Stomach smooth muscle (tissue), 2 donors: ENCODE data around the gene SLC9A2.

ENCODE experiments used
- H3K27ac ChIP-seq: one replicate; pipeline ENCODE4 v1.7.0; 2013; ENCODE audit warnings: mild to moderate bottlenecking, low read length, inconsistent platforms
- H3K27me3 ChIP-seq, 2 donors: one replicate each; pipeline ENCODE4 v1.7.0; 2013; ENCODE audit warnings: low read length in 2 of 2; ENCODE audit not compliant: insufficient read depth in 2 of 2, control insufficient read depth in 1 of 2
- H3K36me3 ChIP-seq, 2 donors: one replicate each; pipeline ENCODE4 v1.7.0; 2013; ENCODE audit warnings: low read length in 2 of 2; ENCODE audit not compliant: control insufficient read depth in 2 of 2, insufficient read depth in 2 of 2
- H3K4me1 ChIP-seq: one replicate; pipeline ENCODE4 v1.7.0; 2013; ENCODE audit warnings: low read length; ENCODE audit not compliant: control insufficient read depth, insufficient read depth
- H3K4me3 ChIP-seq, 2 donors: one replicate each; pipeline ENCODE4 v1.7.0; 2013; ENCODE audit warnings: low read length in 2 of 2
- H3K9ac ChIP-seq, 2 donors: one replicate each; pipeline ENCODE4 v1.7.0; 2013; ENCODE audit warnings: low read length in 2 of 2, mild to moderate bottlenecking in 1 of 2
- H3K9me3 ChIP-seq, 2 donors: one replicate each; pipeline ENCODE4 v1.7.0; 2013; ENCODE audit warnings: low read length in 2 of 2; ENCODE audit not compliant: control insufficient read depth in 2 of 2
- donor health status: healthy.
- donor health status: Pancreatic carcinoma.

The SLC9A2 gene

GRCh38 chr2:102703305-102703704, 84.0 kb downstream of the SLC9A2 start:
- Histone ChIP-seq H3K9ac (no peak overlapping the region), H3K27me3 (peaks cover 10 to 14% of the 10 kb centered on the region in 2 donors), H3K4me3 (no peak overlapping the region), H3K9me3 (peaks cover 0 to 2% of the 10 kb centered on the region in 2 donors), H3K4me1 (no peaks in the 10 kb centered on the region), H3K27ac (no peak overlapping the region), H3K36me3 (no peaks in the 10 kb centered on the region)

- no peak overlapping the region for H3K4me3 ChIP-seq
- no peak overlapping the region for H3K9ac ChIP-seq
- H3K9me3 ChIP-seq, result peaks cover 0 to 2% of the 10 kb centered on the region in 2 donors
- H3K27ac ChIP-seq, result no peak overlapping the region
- H3K4me1 ChIP-seq, result no peaks in the 10 kb centered on the region
- no peaks in the 10 kb centered on the region for H3K36me3 ChIP-seq
- H3K27me3 ChIP-seq, result peaks cover 8 to 14% of the 10 kb centered on the region in 2 donors
Observed at GRCh38 chr2:102703748-102704147, 84.4 kb downstream of the SLC9A2 start.

DNA sequence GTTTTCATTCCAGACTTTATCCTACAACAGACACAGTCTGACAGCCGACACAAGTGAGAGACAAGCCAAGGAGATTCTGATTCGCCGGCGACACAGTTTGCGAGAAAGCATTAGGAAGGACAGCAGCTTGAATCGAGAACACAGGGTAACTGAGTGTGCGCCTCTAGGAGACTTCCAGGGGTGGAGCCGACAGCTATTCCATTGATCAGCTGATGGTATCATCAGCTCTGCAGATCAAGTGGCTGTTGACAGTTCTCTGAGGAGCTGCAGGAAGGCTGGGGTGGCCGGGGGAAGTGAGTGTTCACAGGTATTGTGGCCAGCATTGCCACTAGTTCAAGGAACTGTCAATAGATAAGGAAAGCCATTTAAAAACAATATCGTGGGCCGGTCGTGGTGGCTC, 85.2 kb downstream of the SLC9A2 start:
- peaks cover 8 to 14% of the 10 kb centered on the region in 2 donors for H3K27me3 ChIP-seq
- H3K9ac ChIP-seq, result no peak overlapping the region
- no peak overlapping the region for H3K4me3 ChIP-seq
- H3K36me3 ChIP-seq, result no peaks in the 10 kb centered on the region
- H3K4me1 ChIP-seq, result no peaks in the 10 kb centered on the region
- H3K27ac ChIP-seq, result no peak overlapping the region
- peaks cover 0 to 2% of the 10 kb centered on the region in 2 donors for H3K9me3 ChIP-seq

- no peaks in the 10 kb centered on the region for H3K36me3 ChIP-seq
- no peaks in the 10 kb centered on the region for H3K4me1 ChIP-seq
- H3K9ac ChIP-seq, result no peak overlapping the region
- H3K4me3 ChIP-seq, result no peak overlapping the region
- no peak overlapping the region for H3K27ac ChIP-seq
- H3K9me3 ChIP-seq, result peaks cover 0 to 2% of the 10 kb centered on the region in 2 donors
- H3K27me3 ChIP-seq, result peaks cover 8 to 14% of the 10 kb centered on the region in 2 donors
Observed at GRCh38 chr2:102707796-102708695, 88.7 kb downstream of the SLC9A2 start.

DNA sequence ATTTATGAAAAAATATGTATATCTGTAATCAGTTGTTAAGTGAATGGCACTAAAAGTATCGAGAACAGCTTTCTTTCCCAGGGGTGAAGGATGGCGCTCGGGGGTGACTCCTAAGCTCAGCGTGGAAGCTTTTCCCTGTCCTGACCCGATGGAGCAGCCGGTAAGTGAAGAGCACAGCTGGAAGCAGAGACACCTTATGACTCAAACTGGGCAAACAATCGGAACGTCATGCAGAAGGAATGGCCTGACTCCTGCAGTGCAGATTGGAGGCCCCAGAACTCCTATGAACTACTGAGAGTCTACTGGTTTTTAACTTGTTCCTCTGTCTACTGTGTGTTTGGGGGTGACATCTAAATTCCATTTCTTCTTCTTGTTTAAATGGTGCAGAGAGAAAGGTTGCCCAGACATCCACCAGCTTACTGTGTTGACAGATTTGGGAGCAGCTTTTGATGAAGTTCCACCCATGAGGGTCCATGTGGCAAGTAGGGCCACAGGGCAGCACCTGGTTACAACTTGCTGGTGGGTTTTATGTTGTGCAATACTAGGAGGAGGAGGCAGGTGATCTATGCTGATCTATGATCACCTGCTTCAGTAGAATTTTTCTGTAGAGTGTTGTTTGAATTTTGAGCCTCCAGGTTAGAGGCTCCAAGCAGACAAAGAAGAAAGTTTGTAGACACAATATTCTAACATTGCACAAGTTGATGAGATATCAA, 89.7 kb downstream of the SLC9A2 start:
- Histone ChIP-seq H3K36me3 (no peaks in the 10 kb centered on the region), H3K4me1 (no peaks in the 10 kb centered on the region), H3K27me3 (peaks cover 8 to 11% of the 10 kb centered on the region in 2 donors), H3K4me3 (no peak overlapping the region), H3K9ac (no peak overlapping the region), H3K9me3 (peaks cover 0 to 2% of the 10 kb centered on the region in 2 donors), H3K27ac (no peak overlapping the region)

GRCh38 chr2:102717308-102718018, 98.1 kb downstream of the SLC9A2 start:
- Histone ChIP-seq H3K27ac (no peak overlapping the region), H3K36me3 (peaks cover 29 to 33% of the 10 kb centered on the region in 2 donors), H3K27me3 (no peaks in the 10 kb centered on the region), H3K9me3 (no peaks in the 10 kb centered on the region), H3K4me1 (no peaks in the 10 kb centered on the region), H3K4me3 (no peak overlapping the region), H3K9ac (no peak overlapping the region)

DNA sequence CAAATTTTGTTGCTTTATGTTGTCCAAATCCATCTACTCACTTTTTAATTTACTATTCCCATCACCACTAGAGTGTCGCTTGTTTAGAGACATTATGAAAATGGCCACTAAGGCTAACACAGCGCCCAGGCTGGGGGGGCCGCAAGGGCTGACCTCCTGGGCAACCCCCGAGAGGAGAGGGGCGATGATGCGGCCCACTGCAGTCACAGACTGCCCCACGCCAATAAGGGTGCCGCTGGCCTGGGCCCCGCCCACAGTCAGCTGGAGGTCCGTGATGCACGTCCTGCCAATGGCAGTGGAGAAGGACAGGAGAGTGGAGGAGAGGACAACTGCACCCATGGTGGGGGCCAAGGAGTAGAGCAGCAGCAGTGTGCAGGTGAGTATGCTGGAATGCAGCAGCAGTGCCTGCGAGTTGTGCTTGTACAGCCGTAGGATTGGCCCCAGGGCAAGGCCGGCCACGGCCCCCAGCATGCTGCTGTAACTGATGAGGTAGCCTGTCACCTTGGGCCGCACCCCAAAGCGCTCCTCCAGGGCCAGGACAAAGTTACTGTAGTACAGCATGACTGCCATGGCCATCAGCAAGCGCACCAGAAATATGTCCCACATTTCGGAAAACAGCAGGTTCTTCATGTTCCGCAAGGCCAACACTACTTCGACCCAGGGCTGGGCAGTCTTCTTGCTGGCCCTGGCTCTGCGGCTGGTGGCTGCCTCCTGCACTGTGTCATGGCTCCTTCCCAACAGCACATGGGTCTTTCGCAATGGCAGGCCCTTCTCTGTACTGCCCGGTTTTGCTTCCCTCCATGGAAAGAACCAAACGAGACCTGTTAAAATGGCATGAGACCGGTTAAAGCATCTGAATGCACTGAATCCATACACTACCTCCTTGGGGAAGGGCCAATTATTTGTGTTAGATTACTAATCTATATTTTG, 99.3 kb downstream of the SLC9A2 start:
- Histone ChIP-seq H3K9me3 (no peaks in the 10 kb centered on the region), H3K36me3 (peaks cover 29 to 33% of the 10 kb centered on the region in 2 donors), H3K27me3 (no peaks in the 10 kb centered on the region), H3K27ac (no peak overlapping the region), H3K4me1 (no peaks in the 10 kb centered on the region), H3K4me3 (no peak overlapping the region), H3K9ac (no peak overlapping the region)

GRCh38 chr2:102724016-102724490, 104.7 kb downstream of the SLC9A2 start:
- peaks cover 22 to 41% of the 10 kb centered on the region in 2 donors for H3K36me3 ChIP-seq
- H3K27me3 ChIP-seq, result no peaks in the 10 kb centered on the region
- H3K9ac ChIP-seq, result no peak overlapping the region
- no peaks in the 10 kb centered on the region for H3K4me1 ChIP-seq
- no peaks in the 10 kb centered on the region for H3K9me3 ChIP-seq
- H3K4me3 ChIP-seq, result no peak overlapping the region
- H3K27ac ChIP-seq, result no peak overlapping the region

DNA sequence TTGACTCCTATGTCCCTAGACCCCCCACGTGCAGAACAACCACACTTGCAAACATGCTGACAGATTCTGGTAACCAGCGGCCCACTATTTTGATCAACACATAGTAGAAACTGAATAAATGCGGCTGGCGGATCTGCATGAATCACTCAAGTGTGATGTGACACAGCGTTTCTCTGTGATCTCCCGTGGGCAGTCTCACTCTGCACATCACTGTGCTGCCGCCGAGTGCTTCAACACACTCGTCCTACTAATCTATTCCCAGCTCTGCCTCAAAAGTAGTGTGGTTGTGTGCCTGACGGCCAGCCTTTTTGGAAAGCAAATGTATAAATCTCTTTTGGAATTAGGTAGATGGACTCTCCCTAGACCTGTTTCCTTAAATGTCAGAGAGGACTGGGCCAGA, 105.2 kb downstream of the SLC9A2 start:
- Histone ChIP-seq H3K9me3 (no peaks in the 10 kb centered on the region), H3K27me3 (no peaks in the 10 kb centered on the region), H3K4me3 (no peak overlapping the region), H3K27ac (no peak overlapping the region), H3K9ac (no peak overlapping the region), H3K4me1 (no peaks in the 10 kb centered on the region), H3K36me3 (peaks cover 21 to 39% of the 10 kb centered on the region in 2 donors)
